Keratinocyte (primary cell): ENCODE results near the gene DPYD.

Experiments used
- CTCF ChIP-seq, 3 experiments: IDR thresholded peaks in 1 of 3; conservative IDR thresholded peaks in 1 of 3; optimal IDR thresholded peaks in 1 of 3; 2 replicates in 2 of 3; 3 replicates in 1 of 3; pipeline versions ENCODE3 to v1.5.1; 2011; ENCODE audit warnings: low read length in 3 of 3, mild to moderate bottlenecking in 3 of 3, moderate library complexity in 2 of 3, control low read depth in 1 of 3, inconsistent platforms in 1 of 3; ENCODE audit not compliant: insufficient read depth in 2 of 3; ENCODE audit errors: extremely low read depth in 1 of 3
- EZH2 ChIP-seq: IDR thresholded peaks from one replicate; pipeline ENCODE4 v1.6.1; 2012; ENCODE audit warnings: inconsistent platforms, mild to moderate bottlenecking, low read length, moderate library complexity

- TF ChIP-seq CTCF (optimal IDR thresholded peaks at IDR 0.05 in 1 of 3, IDR thresholded peaks at IDR 0.05 in 1 of 3, conservative IDR thresholded peaks at IDR 0.05 in 1 of 3; ENCODE audit: extremely low read depth in 1 of 3, insufficient read depth in 2 of 3, low read length in 3 of 3): no peak
- no peak for TF ChIP-seq EZH2
These were observed 26.9 kb upstream of the DPYD start for GRCh38 chr1:97947695-97948094.
